GM18498 (cell line): ENCODE data around the gene ITPR2.
"Not testable (repeated sequence)": the region's sequence is repeated elsewhere in the genome, so short reads cannot be mapped to it uniquely, and the experiment has no call there.

Experiments
- ATAC-seq: cut with Tn5 transposase; IDR thresholded peaks from one replicate; pipeline ENCODE4 v1.9.1; 2021; ENCODE audit warnings: mild to moderate bottlenecking, moderate library complexity; ENCODE audit not compliant: unreplicated experiment

ITPR2 gene

GRCh38 chr12:26680727-26681455 is 152.1 kb downstream of the ITPR2 start:
- ATAC-seq, result no peak

GRCh38 chr12:26678697-26679660 is 154.0 kb downstream of the ITPR2 start:
- ATAC-seq, result no peak

- not testable (repeated sequence) for ATAC-seq
Observed at GRCh38 chr12:26671487-26671886, 161.5 kb downstream of the ITPR2 start.

- no peak for ATAC-seq
Observed at GRCh38 chr12:26668847-26669246, 164.1 kb downstream of the ITPR2 start.

GRCh38 chr12:26668230-26668629 is 164.8 kb downstream of the ITPR2 start:
- ATAC-seq, result no peak

- no peak for ATAC-seq
Observed at GRCh38 chr12:26666286-26666685, 166.7 kb downstream of the ITPR2 start.

- ATAC-seq, result no peak
Observed at GRCh38 chr12:26661399-26661798, 171.6 kb downstream of the ITPR2 start.

GRCh38 chr12:26659930-26660329 is 173.1 kb downstream of the ITPR2 start:
- ATAC-seq, result no peak

GRCh38 chr12:26658991-26659390 is 174.0 kb downstream of the ITPR2 start:
- no peak for ATAC-seq

- ATAC-seq, result no peak
Observed at GRCh38 chr12:26654623-26655022, 178.4 kb downstream of the ITPR2 start.

GRCh38 chr12:26651566-26652188 is 181.3 kb downstream of the ITPR2 start:
- ATAC-seq, result no peak

- no peak for ATAC-seq
Observed at GRCh38 chr12:26651036-26651435, 182.0 kb downstream of the ITPR2 start.

- ATAC-seq, result no peak
Observed at GRCh38 chr12:26648999-26649398, 184.0 kb downstream of the ITPR2 start.

GRCh38 chr12:26648584-26648983 is 184.4 kb downstream of the ITPR2 start:
- ATAC-seq, result no peak

- no peak for ATAC-seq
Observed at GRCh38 chr12:26648066-26648465, 184.9 kb downstream of the ITPR2 start.

GRCh38 chr12:26647088-26647487 is 185.9 kb downstream of the ITPR2 start:
- ATAC-seq, result no peak

GRCh38 chr12:26646571-26646970 is 186.4 kb downstream of the ITPR2 start:
- no peak for ATAC-seq

- not testable (repeated sequence) for ATAC-seq
Observed at GRCh38 chr12:26644376-26644775, 188.6 kb downstream of the ITPR2 start.

GRCh38 chr12:26643532-26644315 is 189.3 kb downstream of the ITPR2 start:
- ATAC-seq, result no peak

- no peak for ATAC-seq
Observed at GRCh38 chr12:26642361-26642760, 190.6 kb downstream of the ITPR2 start.
